Measurements from ENCODE around the gene MEIKIN. TPM values are rescaled to one million over a fixed set of nuclear protein-coding genes. Genes with fewer than 3 reads are reported as not detected.

The MEIKIN gene
- total RNA-seq, 1 experiment from 2014 or later, result not detected

- no peak overlapping the region for H2BK120ac ChIP-seq (ENCODE audit: low read depth, low read length, poor library complexity, severe bottlenecking)
- H2BK12ac ChIP-seq (ENCODE audit: insufficient read length, low read depth, low read length), result no peak overlapping the region
- H3K79me1 ChIP-seq (ENCODE audit: insufficient read depth, low read depth, low read length, poor library complexity, severe bottlenecking), result no peaks in the 10 kb centered on the region
- H3K9ac ChIP-seq (ENCODE audit: extremely low read depth, insufficient read length, low read length), result no peak overlapping the region
- H3K56ac ChIP-seq (ENCODE audit: insufficient read length, low read depth, low read length), result no peak overlapping the region
- H3K27me3 ChIP-seq (ENCODE audit: insufficient read depth, low read length), result no peaks in the 10 kb centered on the region
- no peak overlapping the region for H2AK5ac ChIP-seq (ENCODE audit: insufficient read length, low read length)
- H3K27ac ChIP-seq (ENCODE audit: insufficient read length, low read depth, low read length), result no peak overlapping the region
- no peak overlapping the region for H2BK15ac ChIP-seq (ENCODE audit: low read depth, low read length)
- H4K91ac ChIP-seq (ENCODE audit: insufficient read length, low read depth, low read length), result no peak overlapping the region
- peaks cover 6% of the 10 kb centered on the region; the same call in 1 of the 2 replicates for H3K4me1 ChIP-seq (ENCODE audit: insufficient read depth, low read length)
- peaks cover 0 to 8% of the 10 kb centered on the region in 2 experiments; a peak in 2 of 4 replicates for H3K4me1 Mint-ChIP-seq
- no peak overlapping the region for H2AFZ ChIP-seq (ENCODE audit: low read length)
- no peak overlapping the region for H4K8ac ChIP-seq (replicated peaks; ENCODE audit: insufficient read length, low read depth, low read length)
- no peak overlapping the region for H3K4ac ChIP-seq (ENCODE audit: low read depth, low read length)
- no CpG with 5 or more reads among the region's 2 CpGs for WGBS (ENCODE audit: extremely low coverage, insufficient read length, low lambda C conversion rate)
- H3K23ac ChIP-seq (ENCODE audit: insufficient read length, low read depth, low read length), result no peak overlapping the region
- H3K18ac ChIP-seq (ENCODE audit: insufficient read length, low read depth, low read length), result no peak overlapping the region
- H3K79me2 ChIP-seq (ENCODE audit: insufficient read depth, low read length), result no peaks in the 10 kb centered on the region
- no peak for TF ChIP-seq CTCF (conservative IDR thresholded peaks at IDR 0.05)
- DNase-seq, result no peak
- no peak overlapping the region for H3K14ac ChIP-seq (ENCODE audit: insufficient read depth, low read length)
- no peaks in the 10 kb centered on the region for H3K27me3 Mint-ChIP-seq (ENCODE audit: low read depth)
- no peak overlapping the region for H4K5ac ChIP-seq (ENCODE audit: insufficient read length, low read depth, low read length)
- H3K4me3 Mint-ChIP-seq, result no peak overlapping the region
- no peak overlapping the region for H2BK5ac ChIP-seq (ENCODE audit: insufficient read length, low read length)
- no peaks in the 10 kb centered on the region for H4K20me1 ChIP-seq (ENCODE audit: control insufficient read depth, insufficient read depth, insufficient read length)
- no peak overlapping the region for H3T11ph ChIP-seq (ENCODE audit: low read length)
- H3K36me3 Mint-ChIP-seq (ENCODE audit: insufficient read depth in 1 of 3, low read depth in 3 of 3), result no peaks in the 10 kb centered on the region
- no peaks in the 10 kb centered on the region for H3K9me3 Mint-ChIP-seq
- H3K4me2 ChIP-seq (ENCODE audit: insufficient read depth, insufficient read length, low read length), result no peak overlapping the region
- H3K27ac Mint-ChIP-seq, result no peak overlapping the region
- H3K23me2 ChIP-seq (ENCODE audit: insufficient read length, low read depth, low read length, poor library complexity, severe bottlenecking), result no peaks in the 10 kb centered on the region
- H3K9me3 ChIP-seq (ENCODE audit: control insufficient read depth, low read depth, low read length), result no peaks in the 10 kb centered on the region
- no peak overlapping the region for H2BK20ac ChIP-seq (ENCODE audit: low read depth, low read length, poor library complexity, severe bottlenecking)
Measured at GRCh38 chr5:131818001-131818724, 127.3 kb downstream of the MEIKIN start.

Measured in H9 (cell line).